Chondrocyte (in vitro differentiated cells): ENCODE data around the gene SMAD4. TPM values are rescaled to one million over a fixed set of nuclear protein-coding genes. Genes with fewer than 3 reads are reported as not detected.

Experiments
- DNase-seq: peaks from one replicate; pipeline ENCODE4 v3.0.0; 2021; ENCODE audit warnings: mixed read lengths, low spot score
- H3K27ac Mint-ChIP-seq: one replicate; pipeline ENCODE4 v1.8.0; 2021; ENCODE audit warnings: mild to moderate bottlenecking, moderate library complexity, mixed read lengths; ENCODE audit not compliant: unreplicated experiment
- H3K27me3 Mint-ChIP-seq: 2 replicates; pipeline ENCODE4 v1.8.0; 2021; ENCODE audit warnings: low read depth, mixed read lengths
- H3K36me3 Mint-ChIP-seq: 2 replicates; pipeline ENCODE4 v1.8.0; 2021; ENCODE audit warnings: low read depth, mixed read lengths
- H3K4me1 Mint-ChIP-seq: 2 replicates; pipeline ENCODE4 v1.8.0; 2021; ENCODE audit warnings: low read depth, mild to moderate bottlenecking, mixed read lengths
- H3K4me3 Mint-ChIP-seq: one replicate; pipeline ENCODE4 v1.8.0; 2021; ENCODE audit warnings: mild to moderate bottlenecking, moderate library complexity, mixed read lengths; ENCODE audit not compliant: unreplicated experiment
- H3K9me3 Mint-ChIP-seq: 2 replicates; pipeline ENCODE4 v1.8.0; 2021; ENCODE audit warnings: low read depth, mixed read lengths
- CTCF ChIP-seq: fragments of 200-600 bp; sonication (generic); IDR thresholded peaks from 2 replicates; pipeline ENCODE4 v1.5.0; 2021; ENCODE audit warnings: antibody characterized with exemption, mild to moderate bottlenecking, moderate library complexity
- total RNA-seq: library from RNA; stranded (reverse); gene quantifications from 3 replicates; pipeline ENCODE4 v1.2.1, GENCODE V29; 2021

Gene SMAD4
- total RNA-seq, 1 donor from 2014 or later: 106 TPM

GRCh38 chr18:51011709-51012108 is 18.3 kb upstream of the SMAD4 start:
- Mint-ChIP-seq H3K4me3 (no peak overlapping the region), H3K9me3 (no peaks in the 10 kb centered on the region), H3K4me1 (peaks cover 4% of the 10 kb centered on the region), H3K27me3 (no peaks in the 10 kb centered on the region), H3K27ac (no peak overlapping the region), H3K36me3 (peaks cover 1% of the 10 kb centered on the region)
- no peak for DNase-seq
- no peak for TF ChIP-seq CTCF

GRCh38 chr18:51012441-51012840 is 17.6 kb upstream of the SMAD4 start:
- H3K9me3 Mint-ChIP-seq: no peaks in the 10 kb centered on the region
- peaks cover 4% of the 10 kb centered on the region for H3K4me1 Mint-ChIP-seq
- H3K27ac Mint-ChIP-seq: no peak overlapping the region
- no peaks in the 10 kb centered on the region for H3K27me3 Mint-ChIP-seq
- no peak for DNase-seq
- no peak overlapping the region for H3K4me3 Mint-ChIP-seq
- H3K36me3 Mint-ChIP-seq: peaks cover 3% of the 10 kb centered on the region
- TF ChIP-seq CTCF: no peak

- H3K27ac Mint-ChIP-seq: no peak overlapping the region
- H3K27me3 Mint-ChIP-seq: no peaks in the 10 kb centered on the region
- H3K4me1 Mint-ChIP-seq: peaks cover 4% of the 10 kb centered on the region
- TF ChIP-seq CTCF: no peak
- no peak overlapping the region for H3K4me3 Mint-ChIP-seq
- H3K9me3 Mint-ChIP-seq: no peaks in the 10 kb centered on the region
- DNase-seq: no peak
- H3K36me3 Mint-ChIP-seq: peaks cover 3% of the 10 kb centered on the region
Measured at GRCh38 chr18:51013259-51013658, 16.8 kb upstream of the SMAD4 start.

- DNase-seq: no peak
- Mint-ChIP-seq H3K27me3 (no peaks in the 10 kb centered on the region), H3K4me3 (no peak overlapping the region), H3K36me3 (peaks cover 3% of the 10 kb centered on the region), H3K4me1 (no peaks in the 10 kb centered on the region), H3K27ac (no peak overlapping the region), H3K9me3 (no peaks in the 10 kb centered on the region)
- no peak for TF ChIP-seq CTCF
Measured at GRCh38 chr18:51017140-51017879, 12.7 kb upstream of the SMAD4 start.

GRCh38 chr18:51020536-51020935 is 9.5 kb upstream of the SMAD4 start:
- Mint-ChIP-seq H3K27me3 (no peaks in the 10 kb centered on the region), H3K4me3 (no peak overlapping the region), H3K36me3 (peaks cover 7% of the 10 kb centered on the region), H3K9me3 (peaks cover 5% of the 10 kb centered on the region), H3K27ac (no peak overlapping the region), H3K4me1 (no peaks in the 10 kb centered on the region)
- no peak for DNase-seq
- TF ChIP-seq CTCF: no peak
